GM12878 (cell line): ENCODE data around the gene REPS2. TPM values are rescaled to one million over a fixed set of nuclear protein-coding genes. Genes with fewer than 3 reads are reported as not detected.

Source experiments
- ATAC-seq: fragments of 200-7000 bp; cut with Tn5 transposase; 3 replicates; pipeline ENCODE4 v1.9.1; 2020; ENCODE audit warnings: mild to moderate bottlenecking, moderate library complexity
- BruUV-seq: library from RNA; stranded (reverse); fragments of 400-500 nt; replicated peaks from 2 replicates; lab custom pipeline; 2021; lab: Mats Ljungman, UMichigan
- CTCF ChIA-PET: fragments of 300-600 bp; sonication (Branson Sonifier 250); formaldehyde crosslinking; extraction: SDS; loops from one replicate; lab custom pipeline; 2021; ENCODE audit warnings: inconsistent platforms; lab: Yijun Ruan, JAX
- POLR2A ChIA-PET: fragments of 350-600 bp; formaldehyde crosslinking; extraction: SDS; loops from one replicate; lab custom pipeline; 2021; ENCODE audit warnings: inconsistent platforms; lab: Charles Lee
- RAD21 ChIA-PET: fragments of 300-600 bp; sonication (Branson Sonifier 250); formaldehyde crosslinking; loops from one replicate; lab custom pipeline; 2023; ENCODE audit warnings: antibody characterized with exemption; ENCODE audit not compliant: unreplicated experiment; lab: Charles Lee
- SMC1A ChIA-PET: fragments of 300-600 bp; sonication (Branson Sonifier 250); formaldehyde crosslinking; loops from one replicate; lab custom pipeline; 2023; ENCODE audit not compliant: unreplicated experiment, uncharacterized antibody; lab: Charles Lee
- DNase-seq: peaks from one replicate; pipeline ENCODE4 v3.0.0-alpha.2; 2011; ENCODE audit warnings: low read depth, low spot score
- FAIRE-seq: peaks from 3 replicates; lab custom pipeline; 2011; peaks lifted over from hg19 to GRCh38; lab: Jason Lieb, UNC
- H2AFZ ChIP-seq: 2 replicates; pipeline ENCODE4 v1.6.0; 2011; ENCODE audit warnings: low read depth, low read length, control low read depth; ENCODE audit not compliant: control insufficient read depth
- H3K27ac ChIP-seq: 2 replicates; pipeline ENCODE4 v1.5.1; 2011; ENCODE audit warnings: control low read depth; ENCODE audit not compliant: control insufficient read depth, insufficient read depth
- H3K27me3 ChIP-seq, 2 experiments: replicated peaks in 1 of 2; 2 replicates each; pipeline versions ENCODE4 v1.6.0 to v1.6.1; 2011; ENCODE audit warnings: low read length in 1 of 2; ENCODE audit not compliant: control insufficient read depth in 2 of 2, insufficient read depth in 2 of 2
- H3K36me3 ChIP-seq, 2 experiments: 2 replicates each; pipeline ENCODE4 v1.5.1; 2011; ENCODE audit warnings: low read length in 1 of 2; ENCODE audit not compliant: control insufficient read depth in 2 of 2, insufficient read depth in 2 of 2
- H3K4me1 ChIP-seq: 2 replicates; pipeline ENCODE4 v1.6.1; 2011; ENCODE audit warnings: mild to moderate bottlenecking, low read length, moderate library complexity, mixed read lengths; ENCODE audit not compliant: control insufficient read depth, insufficient read depth
- H3K4me2 ChIP-seq: 2 replicates; pipeline ENCODE4 v1.6.0; 2011; ENCODE audit warnings: control low read depth; ENCODE audit not compliant: control insufficient read depth, insufficient read depth
- H3K4me3 ChIP-seq: fragments of 200-600 bp; sonication (generic); 2 replicates; pipeline ENCODE4 v1.5.1; 2016
- H3K79me2 ChIP-seq: 2 replicates; pipeline ENCODE4 v1.6.0; 2011; ENCODE audit warnings: low read length; ENCODE audit not compliant: control insufficient read depth, insufficient read depth
- H3K9ac ChIP-seq: 2 replicates; pipeline ENCODE4 v1.8.0; 2011; ENCODE audit warnings: low read length, control low read depth, mixed read lengths; ENCODE audit not compliant: control insufficient read depth, insufficient read depth
- H3K9me3 ChIP-seq: replicated peaks from 3 replicates; pipeline ENCODE4 v1.5.1; 2011; ENCODE audit warnings: mild to moderate bottlenecking, low read length; ENCODE audit not compliant: control insufficient read depth, insufficient read depth
- H4K20me1 ChIP-seq: 2 replicates; pipeline ENCODE4 v1.6.0; 2011; ENCODE audit not compliant: control insufficient read depth, insufficient read depth
- BCL11A ChIP-seq: IDR thresholded peaks from 2 replicates; pipeline ENCODE4 v1.6.1; 2011; ENCODE audit warnings: low read depth, low read length
- DPF2 ChIP-seq: fragments of 450-650 bp; IDR thresholded peaks from 2 replicates; pipeline ENCODE4 v1.6.1; 2017; ENCODE audit warnings: mild to moderate bottlenecking
- FOS ChIP-seq: IDR thresholded peaks from 3 replicates; pipeline ENCODE4 v1.6.1; 2011; ENCODE audit warnings: borderline replicate concordance; ENCODE audit not compliant: insufficient read length; ENCODE audit errors: extremely low read depth
- HDAC6 ChIP-seq: fragments of 200-600 bp; sonication (generic); IDR thresholded peaks from one replicate; pipeline ENCODE4 v1.8.0; 2017; ENCODE audit warnings: antibody characterized with exemption; ENCODE audit not compliant: unreplicated experiment
- HDGF ChIP-seq: fragments of 450-650 bp; IDR thresholded peaks from 2 replicates; pipeline ENCODE4 v1.6.1; 2016; ENCODE audit warnings: antibody characterized with exemption
- IRF5 ChIP-seq: fragments of 450-650 bp; IDR thresholded peaks from 2 replicates; pipeline ENCODE4 v1.6.1; 2017; ENCODE audit warnings: borderline replicate concordance
- JUND ChIP-seq: IDR thresholded peaks from 2 replicates; pipeline ENCODE4 v1.6.1; 2012; ENCODE audit warnings: low read depth, mild to moderate bottlenecking, low read length, improper control_type of control experiment, moderate library complexity
- MAX ChIP-seq: IDR thresholded peaks from 2 replicates; pipeline ENCODE4 v1.6.1; 2012; ENCODE audit warnings: low read depth, low read length, improper control_type of control experiment
- MLLT1 ChIP-seq: fragments of 450-650 bp; IDR thresholded peaks from 2 replicates; pipeline ENCODE4 v1.6.1; 2016; ENCODE audit warnings: mild to moderate bottlenecking
- PAX8 ChIP-seq: fragments of 450-650 bp; IDR thresholded peaks from 2 replicates; pipeline ENCODE4 v1.6.1; 2017; ENCODE audit warnings: mild to moderate bottlenecking, moderate library complexity
- PKNOX1 ChIP-seq: fragments of 450-650 bp; IDR thresholded peaks from 2 replicates; pipeline ENCODE4 v1.6.1; 2016; ENCODE audit warnings: mild to moderate bottlenecking
- RELA ChIP-seq: fragments of 450-650 bp; IDR thresholded peaks from 2 replicates; pipeline ENCODE4 v1.8.0; 2014; ENCODE audit warnings: borderline replicate concordance; ENCODE audit not compliant: partially characterized antibody
- SKIL ChIP-seq: fragments of 450-650 bp; IDR thresholded peaks from 2 replicates; pipeline ENCODE4 v1.6.1; 2017; ENCODE audit warnings: mild to moderate bottlenecking, low read depth, inconsistent platforms; ENCODE audit not compliant: poor library complexity, severe bottlenecking
- SPI1 ChIP-seq: IDR thresholded peaks from 2 replicates; pipeline ENCODE4 v1.6.1; 2011; ENCODE audit warnings: low read depth, mild to moderate bottlenecking, low read length, moderate library complexity, borderline replicate concordance; ENCODE audit not compliant: insufficient read depth
- TAF1 ChIP-seq: IDR thresholded peaks from 2 replicates; pipeline ENCODE4 v1.6.1; 2011; ENCODE audit warnings: mild to moderate bottlenecking, low read depth, low read length, borderline replicate concordance
- USF1 ChIP-seq: IDR thresholded peaks from 2 replicates; pipeline ENCODE4 v1.6.1; 2011; ENCODE audit warnings: borderline replicate concordance, low read depth, mild to moderate bottlenecking, moderate library complexity, mixed read lengths, low read length; ENCODE audit not compliant: insufficient read depth; ENCODE audit errors: extremely low read length
- ZNF24 ChIP-seq: fragments of 450-650 bp; IDR thresholded peaks from 2 replicates; pipeline ENCODE4 v1.6.1; 2017; ENCODE audit warnings: antibody characterized with exemption, mild to moderate bottlenecking
- WGBS: methylation state at CpG from one replicate; pipeline ENCODE4 v1.1.6; 2016; ENCODE audit warnings: low lambda C conversion rate; ENCODE audit not compliant: insufficient replicate concordance, insufficient coverage; ENCODE audit errors: missing lambda C conversion rate; 5-methylcytosine and 5-hydroxymethylcytosine counted together
- in situ Hi-C: fragments of 300-500 bp; cut with MboI; formaldehyde crosslinking; loops from 9 replicates; pipeline ENCODE4 v1.14.3; 2018; ENCODE audit warnings: mixed read lengths
- intact Hi-C: fragments of 100-400 bp; cut with micrococcal nuclease; formaldehyde crosslinking; loops from one replicate; pipeline ENCODE4 v1.14.2; 2022; ENCODE audit not compliant: unreplicated experiment
- polyA plus RNA-seq, 11 experiments: library from polyadenylated mRNA; depleted of rRNA in 4 of 11; unstranded in 6 of 11; stranded (reverse) in 5 of 11; fragments of >200 nt; fragmentation: Nextera tagmentation in 4 of 11; fragmentation: Illumina TruSeq in 1 of 11; extraction: Ambion mirVana in 4 of 11; extraction: Trizol in 1 of 11; gene quantifications; 1 replicate in 1 of 11; 2 replicates in 10 of 11; pipeline versions ENCODE4 v1.2.1 to v1.2.3, GENCODE V29; 2011 to 2016; ENCODE audit warnings: inconsistent platforms in 2 of 11, missing spikeins in 2 of 11, low read depth in 1 of 11
- total RNA-seq, 4 experiments: library from RNA; depleted of rRNA in 3 of 4; stranded (reverse); fragments of >200 nt in 3 of 4; fragmentation: Illumina TruSeq in 1 of 4; extraction: Trizol in 1 of 4; gene quantifications; 2 replicates each; pipeline versions ENCODE4 v1.2.1 to v1.2.3, GENCODE V29; 2013 to 2021

REPS2 gene
- total and polyA plus RNA-seq, 10 of the 15 experiments (the other 5 are each of a cell fraction or from before 2014, with no cell fraction given), result 2.1 to 6.8 (median 3.9) TPM

- Histone ChIP-seq H3K36me3 (no peaks in the 10 kb centered on the region), H2AFZ (no peak overlapping the region), H3K4me2 (no peak overlapping the region), H3K27ac (no peak overlapping the region), H3K4me1 (no peaks in the 10 kb centered on the region), H3K9ac (no peak overlapping the region), H3K4me3 (no peak overlapping the region), H3K9me3 (no peaks in the 10 kb centered on the region), H4K20me1 (no peaks in the 10 kb centered on the region), H3K79me2 (no peaks in the 10 kb centered on the region), H3K27me3 (no peaks in the 10 kb centered on the region)
- WGBS, result 8% methylated on average over 2 of the region's 2 CpGs
- FAIRE-seq (no peak), DNase-seq (no peak), ATAC-seq (no peak)
- ChIA-PET POLR2A (no interaction called here), RAD21 (no interaction called here), CTCF (no interaction called here), SMC1A (no interaction called here)
- TF ChIP-seq BCL11A (no peak), RELA (no peak), HDGF (no peak), PKNOX1 (no peak), SPI1 (no peak), MAX (no peak), PAX8 (no peak), ZNF24 (no peak), FOS (no peak), TAF1 (no peak), DPF2 (no peak), JUND (no peak), SKIL (no peak), USF1 (no peak), IRF5 (no peak), MLLT1 (no peak), HDAC6 (no peak)
- intact Hi-C loops (no loop called here), in situ Hi-C loops (no loop called here)
- no TSS peak for BruUV-seq
These were observed 224.5 kb downstream of the REPS2 start for GRCh38 chrX:17170973-17171372.
